Progenitor cell of endocrine pancreas (in vitro differentiated cells): ENCODE measurements around the gene THADA. TPM values are rescaled to one million over a fixed set of nuclear protein-coding genes. Genes with fewer than 3 reads are reported as not detected.

ENCODE experiments used
- DNase-seq: peaks from one replicate; pipeline ENCODE4 v3.0.0; 2021; ENCODE audit warnings: low spot score; ENCODE audit not compliant: unreplicated experiment
- H3K27ac Mint-ChIP-seq: 2 replicates; pipeline ENCODE4 v1.8.0; 2021; ENCODE audit warnings: mild to moderate bottlenecking, moderate library complexity, mixed read lengths
- H3K27me3 Mint-ChIP-seq: 2 replicates; pipeline ENCODE4 v1.8.0; 2021; ENCODE audit warnings: mixed read lengths
- H3K36me3 Mint-ChIP-seq: 2 replicates; pipeline ENCODE4 v1.8.0; 2022; ENCODE audit warnings: mixed read lengths; ENCODE audit not compliant: insufficient read depth
- H3K4me1 Mint-ChIP-seq: 2 replicates; pipeline ENCODE4 v1.8.0; 2021; ENCODE audit warnings: low read depth, mixed read lengths
- H3K4me3 Mint-ChIP-seq: 2 replicates; pipeline ENCODE4 v1.8.0; 2021; ENCODE audit warnings: low read depth, mild to moderate bottlenecking, moderate library complexity, mixed read lengths
- H3K9me3 Mint-ChIP-seq: 2 replicates; pipeline ENCODE4 v1.8.0; 2021; ENCODE audit warnings: low read depth, mixed read lengths
- CTCF ChIP-seq: fragments of 200-600 bp; sonication (generic); IDR thresholded peaks from one replicate; pipeline ENCODE4 v1.5.0; 2021; ENCODE audit warnings: antibody characterized with exemption, mild to moderate bottlenecking; ENCODE audit not compliant: unreplicated experiment
- total RNA-seq: library from RNA; stranded (reverse); gene quantifications from 2 replicates; pipeline ENCODE4 v1.2.1, GENCODE V29; 2021

THADA gene
- total RNA-seq, 1 donor from 2014 or later: 39.4 TPM

- no peak overlapping the region for H3K27ac Mint-ChIP-seq
- no peak for DNase-seq
- H3K9me3 Mint-ChIP-seq: peaks cover 2% of the 10 kb centered on the region
- peaks cover 5% of the 10 kb centered on the region for H3K4me1 Mint-ChIP-seq
- TF ChIP-seq CTCF: no peak
- no peaks in the 10 kb centered on the region for H3K27me3 Mint-ChIP-seq
- peaks cover 3% of the 10 kb centered on the region for H3K36me3 Mint-ChIP-seq
- H3K4me3 Mint-ChIP-seq: no peak overlapping the region
Observed at GRCh38 chr2:43488737-43489136, 107.1 kb downstream of the THADA start.

DNA sequence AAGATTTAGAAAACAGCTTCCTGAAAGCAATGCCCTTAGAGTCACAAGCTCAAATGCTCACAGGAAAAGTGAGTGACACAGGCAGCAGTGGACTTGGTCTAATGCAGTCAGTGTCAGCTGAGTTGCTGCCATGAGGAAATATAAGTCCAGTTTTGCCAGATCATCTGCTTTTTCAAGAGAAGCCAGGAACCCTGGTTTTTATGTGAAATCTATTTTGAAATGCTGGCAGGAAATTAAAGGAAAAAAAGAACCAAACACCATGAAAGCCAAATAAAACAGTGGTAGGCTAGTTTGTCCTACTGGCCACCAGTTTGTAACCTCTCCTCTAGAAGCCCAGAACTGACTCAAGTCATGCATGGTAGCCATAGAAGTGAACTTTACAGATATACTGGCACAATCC is 109.2 kb downstream of the THADA start:
- Mint-ChIP-seq H3K27ac (no peak overlapping the region), H3K27me3 (no peaks in the 10 kb centered on the region), H3K4me3 (no peak overlapping the region), H3K9me3 (peaks cover 2% of the 10 kb centered on the region), H3K36me3 (peaks cover 2% of the 10 kb centered on the region), H3K4me1 (peaks cover 20% of the 10 kb centered on the region)
- no peak for DNase-seq
- TF ChIP-seq CTCF: no peak

DNA sequence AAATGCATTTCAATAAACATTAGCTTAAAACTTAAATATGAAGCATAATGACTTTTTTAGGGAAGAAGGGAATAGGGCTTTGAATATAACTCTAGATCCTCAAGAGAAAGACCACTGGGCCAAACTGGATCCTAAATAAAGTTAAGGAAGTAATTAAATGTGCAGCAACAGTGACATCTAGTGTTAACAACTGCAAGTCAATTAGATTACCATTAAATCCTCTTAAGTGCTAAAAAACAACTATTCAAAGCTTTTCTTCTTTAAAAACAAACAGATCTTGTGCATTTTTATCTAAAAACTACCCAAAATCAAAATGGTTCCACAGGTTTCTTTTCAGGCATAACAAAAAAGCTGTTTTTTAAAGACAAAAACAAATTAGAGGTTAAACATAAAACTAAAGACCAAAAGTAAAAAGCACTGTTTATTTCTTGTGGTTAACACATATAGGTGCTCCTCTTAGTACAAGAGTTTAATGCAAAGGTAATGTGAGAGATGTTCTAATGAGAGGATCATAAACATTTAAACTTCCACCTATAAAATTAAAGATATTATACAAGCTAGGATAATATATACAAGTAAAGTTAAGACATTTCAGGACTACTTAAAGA is 111.4 kb downstream of the THADA start:
- Mint-ChIP-seq H3K27me3 (no peaks in the 10 kb centered on the region), H3K9me3 (peaks cover 2% of the 10 kb centered on the region), H3K27ac (no peak overlapping the region), H3K36me3 (peaks cover 5% of the 10 kb centered on the region), H3K4me3 (no peak overlapping the region), H3K4me1 (peaks cover 20% of the 10 kb centered on the region)
- no peak for DNase-seq
- peak; percentile 84 for TF ChIP-seq CTCF

- Mint-ChIP-seq H3K4me1 (peaks cover 25% of the 10 kb centered on the region), H3K9me3 (no peaks in the 10 kb centered on the region), H3K4me3 (no peak overlapping the region), H3K36me3 (peaks cover 3% of the 10 kb centered on the region), H3K27me3 (no peaks in the 10 kb centered on the region), H3K27ac (no peak overlapping the region)
- DNase-seq: no peak
- no peak for TF ChIP-seq CTCF
Observed at GRCh38 chr2:43482961-43483360, 112.9 kb downstream of the THADA start.

DNA sequence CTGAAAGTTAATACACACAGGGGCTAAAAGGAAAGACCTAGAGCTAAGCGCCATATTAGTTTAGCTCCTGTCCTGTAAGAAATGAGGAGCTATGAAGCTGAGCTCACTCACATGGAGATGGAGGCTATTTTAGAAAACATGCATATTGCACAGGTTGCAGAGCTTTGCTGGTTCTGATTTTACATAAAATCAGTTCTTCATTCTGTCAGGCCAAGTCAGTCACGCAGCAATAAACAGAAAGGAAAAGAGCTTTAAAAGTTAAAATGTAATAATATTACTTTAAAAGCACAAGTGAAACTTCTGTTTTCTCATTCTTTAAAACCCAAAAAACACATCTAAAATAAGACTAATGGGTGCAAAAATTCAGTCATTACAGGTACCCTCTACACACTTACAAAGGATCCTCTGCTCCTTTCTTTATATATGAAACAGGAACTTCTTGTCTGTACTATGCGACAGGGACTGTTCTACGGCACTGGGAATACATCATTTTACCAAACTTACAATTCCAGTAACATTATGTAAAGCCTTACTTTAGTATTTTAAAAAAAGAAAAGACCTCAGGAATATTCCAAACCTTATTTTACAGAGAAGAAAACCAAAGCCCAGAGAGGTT is 113.8 kb downstream of the THADA start:
- no peak for DNase-seq
- peaks cover 2% of the 10 kb centered on the region for H3K27me3 Mint-ChIP-seq
- H3K4me3 Mint-ChIP-seq: no peak overlapping the region
- H3K36me3 Mint-ChIP-seq: peaks cover 3% of the 10 kb centered on the region
- TF ChIP-seq CTCF: no peak
- H3K27ac Mint-ChIP-seq: no peak overlapping the region
- peaks cover 27% of the 10 kb centered on the region for H3K4me1 Mint-ChIP-seq
- no peaks in the 10 kb centered on the region for H3K9me3 Mint-ChIP-seq
